Astrocyte (in vitro differentiated cells and primary cell): ENCODE measurements around the gene CEP41.

Experiments
- CTCF ChIP-seq: IDR thresholded peaks from 2 replicates; pipeline ENCODE4 v1.5.1; 2011; ENCODE audit warnings: low read depth, mild to moderate bottlenecking, inconsistent platforms, low read length, moderate library complexity; ENCODE audit not compliant: insufficient read depth
- EZH2 ChIP-seq: IDR thresholded peaks from 2 replicates; pipeline ENCODE4 v1.6.1; 2012; ENCODE audit warnings: mild to moderate bottlenecking, low read length, inconsistent platforms; ENCODE audit not compliant: insufficient read depth

DNA sequence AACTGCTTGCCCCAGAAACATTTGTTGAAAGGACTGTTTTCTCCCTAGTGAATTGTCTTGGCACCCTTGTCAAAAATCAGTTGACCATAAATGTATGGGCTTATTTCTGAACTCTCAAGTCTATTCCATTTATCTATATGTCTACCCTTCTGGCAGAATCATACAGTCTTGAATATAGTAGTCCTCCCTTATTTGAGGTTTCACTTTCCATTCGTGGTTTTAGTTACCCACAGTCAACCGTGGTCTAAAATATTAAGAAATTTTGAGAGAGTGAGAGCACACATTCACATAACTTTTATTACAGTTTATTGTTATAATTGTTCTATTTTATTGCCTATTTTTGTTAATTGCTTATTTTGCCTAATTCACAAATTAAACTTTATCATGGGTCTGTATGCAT, 17.4 kb upstream of the CEP41 start:
- TF ChIP-seq CTCF (no peak), EZH2 (no peak)
